K562 (cell line): ENCODE measurements around the gene CHCHD1. TPM values are rescaled to one million over a fixed set of nuclear protein-coding genes. Genes with fewer than 3 reads are reported as not detected.

Experiments used
- ATF3 ChIP-seq, 2 experiments: fragments of 450-650 bp in 1 of 2; sonication (generic) in 1 of 2; formaldehyde crosslinking in 1 of 2; IDR thresholded peaks in 1 of 2; conservative IDR thresholded peaks in 1 of 2; 2 replicates each; pipeline versions ENCODE4 v1.6.1 to v1.8.1; 2016 to 2023; ENCODE audit warnings: mild to moderate bottlenecking in 2 of 2, moderate library complexity in 2 of 2, inconsistent platforms in 1 of 2, missing genetic modification reagents in 1 of 2
- ATF4 ChIP-seq: fragments of 450-650 bp; formaldehyde crosslinking; IDR thresholded peaks from 2 replicates; pipeline ENCODE4 v1.4.0; 2022; ENCODE audit warnings: mild to moderate bottlenecking, moderate library complexity
- ATF7 ChIP-seq: fragments of 450-650 bp; IDR thresholded peaks from 2 replicates; pipeline ENCODE4 v1.7.1; 2014; ENCODE audit warnings: mild to moderate bottlenecking, moderate library complexity
- EGR1 ChIP-seq: fragments of 450-650 bp; conservative IDR thresholded peaks from 2 replicates; pipeline ENCODE4 v1.6.1; 2017; ENCODE audit warnings: mild to moderate bottlenecking
- HSF4 ChIP-seq: fragments of 250-450 bp; sonication (Bioruptor Pico); IDR thresholded peaks from 2 replicates; pipeline ENCODE4 v2.1.2; 2022; ENCODE audit warnings: mild to moderate bottlenecking, moderate library complexity, borderline replicate concordance
- MAZ ChIP-seq, 2 experiments: fragments of 450-650 bp in 1 of 2; sonication (generic) in 1 of 2; formaldehyde crosslinking; IDR thresholded peaks in 1 of 2; conservative IDR thresholded peaks in 1 of 2; 2 replicates each; pipeline versions ENCODE4 v1.4.0 to v1.5.0; 2020; ENCODE audit warnings: mild to moderate bottlenecking in 1 of 2, missing genetic modification reagents in 1 of 2
- NFATC3 ChIP-seq: fragments of 450-650 bp; IDR thresholded peaks from 2 replicates; pipeline ENCODE4 v1.6.1; 2017; ENCODE audit warnings: mild to moderate bottlenecking
- RUNX1 ChIP-seq: sonication (generic); IDR thresholded peaks from 2 replicates; pipeline ENCODE4 v1.6.1; 2016; ENCODE audit warnings: antibody characterized with exemption, low read depth
- ZNF23 ChIP-seq: fragments of 250-450 bp; sonication (Bioruptor Pico); IDR thresholded peaks from 2 replicates; pipeline ENCODE4 v1.4.0; 2020; ENCODE audit warnings: mild to moderate bottlenecking
- ZNF696 ChIP-seq: fragments of 250-450 bp; sonication (Bioruptor Pico); conservative IDR thresholded peaks from 2 replicates; pipeline ENCODE4 v1.4.0; 2020; ENCODE audit warnings: mild to moderate bottlenecking, moderate library complexity
- polyA plus RNA-seq, 8 experiments: library from polyadenylated mRNA; depleted of rRNA in 4 of 8; stranded (reverse) in 5 of 8; unstranded in 3 of 8; fragments of >200 nt; fragmentation: Nextera tagmentation in 2 of 8; fragmentation: Illumina TruSeq in 1 of 8; extraction: Ambion mirVana in 2 of 8; extraction: Trizol in 1 of 8; gene quantifications; 2 replicates each; pipeline versions ENCODE4 v1.2.1 to v1.2.3, GENCODE V29; 2011 to 2014; ENCODE audit warnings: inconsistent platforms in 1 of 8, missing spikeins in 1 of 8
- total RNA-seq, 7 experiments: library from RNA; depleted of rRNA in 6 of 7; stranded (reverse); fragments of >200 nt in 6 of 7; fragmentation: Illumina TruSeq in 2 of 7; extraction: Trizol in 2 of 7; gene quantifications; 2 replicates each; pipeline versions ENCODE4 v1.2.1 to v1.2.3, GENCODE V29; 2011 to 2021; ENCODE audit warnings: low replicate concordance in 1 of 7
- TF ChIP-seq, protein P1 (sequence below): fragments of 450-650 bp; IDR thresholded peaks from 2 replicates; pipeline ENCODE4 v1.6.1; 2016; ENCODE audit warnings: borderline replicate concordance
- TF ChIP-seq, protein P2 (sequence below): fragments of 200-800 bp; sonication (Bioruptor generic); IDR thresholded peaks from 2 replicates; pipeline ENCODE4 v1.6.1; 2016; ENCODE audit warnings: missing genetic modification characterization, missing compliant biosample characterization
- TF ChIP-seq, protein P3 (sequence below): fragments of 250-450 bp; sonication (Bioruptor Pico); IDR thresholded peaks from 2 replicates; pipeline ENCODE4 v1.4.0; 2020
- TF ChIP-seq, protein P4 (sequence below): sonication (generic); formaldehyde crosslinking; IDR thresholded peaks from 2 replicates; pipeline ENCODE4 v1.8.0; 2022; ENCODE audit warnings: mild to moderate bottlenecking, missing genetic modification reagents

CHCHD1 gene
- total and polyA plus RNA-seq, 9 of the 15 experiments (the other 6 are each of a cell fraction or from before 2014, with no cell fraction given) = 52.9 to 126 (median 83.4) TPM

DNA sequence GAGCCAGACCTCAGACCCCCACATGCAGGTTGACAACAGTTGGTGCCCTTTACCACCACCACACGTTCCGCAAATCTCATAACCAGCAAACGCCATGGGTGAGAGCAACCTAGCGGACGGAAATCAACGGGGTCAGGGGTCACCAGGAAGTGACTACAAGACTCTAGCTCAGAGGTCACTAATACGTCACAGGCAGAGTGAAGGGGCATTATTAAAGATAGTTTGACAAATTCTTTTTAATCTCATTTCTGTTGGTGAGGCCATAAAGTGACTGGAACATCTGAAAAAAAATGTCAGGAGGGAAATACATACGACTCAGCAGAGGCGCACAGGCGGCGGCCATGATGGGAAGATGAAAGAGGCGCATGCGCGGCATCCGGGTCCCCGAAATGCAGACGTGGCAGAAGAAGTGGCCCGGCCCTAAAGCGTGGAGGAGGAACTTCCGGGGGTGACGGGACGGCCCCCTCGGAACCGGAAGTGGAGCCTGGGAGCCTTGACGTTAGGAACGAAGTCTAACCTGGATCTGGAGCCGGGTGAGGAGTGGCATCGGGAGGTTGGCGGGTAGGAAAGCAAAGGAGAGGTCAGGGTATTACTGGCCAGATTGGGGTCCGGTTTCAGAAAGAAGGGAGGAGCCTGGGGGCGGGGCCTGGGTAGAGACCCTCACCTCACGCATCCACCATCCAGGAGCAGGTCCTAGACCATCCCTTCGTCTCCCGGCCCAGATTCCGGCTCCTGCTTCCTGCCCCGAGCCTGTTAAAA lies 37.8 kb upstream of the CHCHD1 start, which contains the start of gene SEC24C (continued):
- TF ChIP-seq, protein P1, sequence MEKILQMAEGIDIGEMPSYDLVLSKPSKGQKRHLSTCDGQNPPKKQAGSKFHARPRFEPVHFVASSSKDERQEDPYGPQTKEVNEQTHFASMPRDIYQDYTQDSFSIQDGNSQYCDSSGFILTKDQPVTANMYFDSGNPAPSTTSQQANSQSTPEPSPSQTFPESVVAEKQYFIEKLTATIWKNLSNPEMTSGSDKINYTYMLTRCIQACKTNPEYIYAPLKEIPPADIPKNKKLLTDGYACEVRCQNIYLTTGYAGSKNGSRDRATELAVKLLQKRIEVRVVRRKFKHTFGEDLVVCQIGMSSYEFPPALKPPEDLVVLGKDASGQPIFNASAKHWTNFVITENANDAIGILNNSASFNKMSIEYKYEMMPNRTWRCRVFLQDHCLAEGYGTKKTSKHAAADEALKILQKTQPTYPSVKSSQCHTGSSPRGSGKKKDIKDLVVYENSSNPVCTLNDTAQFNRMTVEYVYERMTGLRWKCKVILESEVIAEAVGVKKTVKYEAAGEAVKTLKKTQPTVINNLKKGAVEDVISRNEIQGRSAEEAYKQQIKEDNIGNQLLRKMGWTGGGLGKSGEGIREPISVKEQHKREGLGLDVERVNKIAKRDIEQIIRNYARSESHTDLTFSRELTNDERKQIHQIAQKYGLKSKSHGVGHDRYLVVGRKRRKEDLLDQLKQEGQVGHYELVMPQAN = peak; percentile 87
- TF ChIP-seq, protein P2, sequence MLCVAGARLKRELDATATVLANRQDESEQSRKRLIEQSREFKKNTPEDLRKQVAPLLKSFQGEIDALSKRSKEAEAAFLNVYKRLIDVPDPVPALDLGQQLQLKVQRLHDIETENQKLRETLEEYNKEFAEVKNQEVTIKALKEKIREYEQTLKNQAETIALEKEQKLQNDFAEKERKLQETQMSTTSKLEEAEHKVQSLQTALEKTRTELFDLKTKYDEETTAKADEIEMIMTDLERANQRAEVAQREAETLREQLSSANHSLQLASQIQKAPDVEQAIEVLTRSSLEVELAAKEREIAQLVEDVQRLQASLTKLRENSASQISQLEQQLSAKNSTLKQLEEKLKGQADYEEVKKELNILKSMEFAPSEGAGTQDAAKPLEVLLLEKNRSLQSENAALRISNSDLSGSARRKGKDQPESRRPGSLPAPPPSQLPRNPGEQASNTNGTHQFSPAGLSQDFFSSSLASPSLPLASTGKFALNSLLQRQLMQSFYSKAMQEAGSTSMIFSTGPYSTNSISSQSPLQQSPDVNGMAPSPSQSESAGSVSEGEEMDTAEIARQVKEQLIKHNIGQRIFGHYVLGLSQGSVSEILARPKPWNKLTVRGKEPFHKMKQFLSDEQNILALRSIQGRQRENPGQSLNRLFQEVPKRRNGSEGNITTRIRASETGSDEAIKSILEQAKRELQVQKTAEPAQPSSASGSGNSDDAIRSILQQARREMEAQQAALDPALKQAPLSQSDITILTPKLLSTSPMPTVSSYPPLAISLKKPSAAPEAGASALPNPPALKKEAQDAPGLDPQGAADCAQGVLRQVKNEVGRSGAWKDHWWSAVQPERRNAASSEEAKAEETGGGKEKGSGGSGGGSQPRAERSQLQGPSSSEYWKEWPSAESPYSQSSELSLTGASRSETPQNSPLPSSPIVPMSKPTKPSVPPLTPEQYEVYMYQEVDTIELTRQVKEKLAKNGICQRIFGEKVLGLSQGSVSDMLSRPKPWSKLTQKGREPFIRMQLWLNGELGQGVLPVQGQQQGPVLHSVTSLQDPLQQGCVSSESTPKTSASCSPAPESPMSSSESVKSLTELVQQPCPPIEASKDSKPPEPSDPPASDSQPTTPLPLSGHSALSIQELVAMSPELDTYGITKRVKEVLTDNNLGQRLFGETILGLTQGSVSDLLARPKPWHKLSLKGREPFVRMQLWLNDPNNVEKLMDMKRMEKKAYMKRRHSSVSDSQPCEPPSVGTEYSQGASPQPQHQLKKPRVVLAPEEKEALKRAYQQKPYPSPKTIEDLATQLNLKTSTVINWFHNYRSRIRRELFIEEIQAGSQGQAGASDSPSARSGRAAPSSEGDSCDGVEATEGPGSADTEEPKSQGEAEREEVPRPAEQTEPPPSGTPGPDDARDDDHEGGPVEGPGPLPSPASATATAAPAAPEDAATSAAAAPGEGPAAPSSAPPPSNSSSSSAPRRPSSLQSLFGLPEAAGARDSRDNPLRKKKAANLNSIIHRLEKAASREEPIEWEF (CRISPR knock-in tag) = 0 out of 2 replicates have a peak, but pooled peaks have one; percentile 0
- TF ChIP-seq MAZ (CRISPR knock-in tag; conservative IDR thresholded peaks at IDR 0.05 in 1 of 2, IDR thresholded peaks at IDR 0.05 in 1 of 2) (peak; percentile 86 to 92), ATF4 (CRISPR knock-in tag) (peak; percentile 80), HSF4 (CRISPR knock-in tag) (peak; percentile 36; the same call in 1 of the 2 replicates), RUNX1 (no peak), ATF3 (IDR thresholded peaks at IDR 0.05) (peak; percentile 65; the same call in 1 of the 2 replicates), ATF3 (CRISPR knock-in tag; conservative IDR thresholded peaks at IDR 0.05) (peak; percentile 41; the same call in 1 of the 2 replicates), ZNF696 (CRISPR knock-in tag) (no peak), EGR1 (no peak; the same call in 1 of the 2 replicates), ATF7 (peak; percentile 93), NFATC3 (peak; percentile 70; the same call in 1 of the 2 replicates), ZNF23 (peak; percentile 68)
- TF ChIP-seq, protein P3, sequence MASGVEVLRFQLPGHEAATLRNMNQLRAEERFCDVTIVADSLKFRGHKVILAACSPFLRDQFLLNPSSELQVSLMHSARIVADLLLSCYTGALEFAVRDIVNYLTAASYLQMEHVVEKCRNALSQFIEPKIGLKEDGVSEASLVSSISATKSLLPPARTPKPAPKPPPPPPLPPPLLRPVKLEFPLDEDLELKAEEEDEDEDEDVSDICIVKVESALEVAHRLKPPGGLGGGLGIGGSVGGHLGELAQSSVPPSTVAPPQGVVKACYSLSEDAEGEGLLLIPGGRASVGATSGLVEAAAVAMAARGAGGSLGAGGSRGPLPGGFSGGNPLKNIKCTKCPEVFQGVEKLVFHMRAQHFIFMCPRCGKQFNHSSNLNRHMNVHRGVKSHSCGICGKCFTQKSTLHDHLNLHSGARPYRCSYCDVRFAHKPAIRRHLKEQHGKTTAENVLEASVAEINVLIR (CRISPR knock-in tag) = peak; percentile 88
- TF ChIP-seq, protein P4, sequence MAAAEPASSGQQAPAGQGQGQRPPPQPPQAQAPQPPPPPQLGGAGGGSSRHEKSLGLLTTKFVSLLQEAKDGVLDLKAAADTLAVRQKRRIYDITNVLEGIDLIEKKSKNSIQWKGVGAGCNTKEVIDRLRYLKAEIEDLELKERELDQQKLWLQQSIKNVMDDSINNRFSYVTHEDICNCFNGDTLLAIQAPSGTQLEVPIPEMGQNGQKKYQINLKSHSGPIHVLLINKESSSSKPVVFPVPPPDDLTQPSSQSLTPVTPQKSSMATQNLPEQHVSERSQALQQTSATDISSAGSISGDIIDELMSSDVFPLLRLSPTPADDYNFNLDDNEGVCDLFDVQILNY (CRISPR knock-in tag) = 0 out of 2 replicates have a peak, but pooled peaks have one; percentile 59
